ENCODE data around the gene OR2AT4.
"Not testable (repeated sequence)": the region's sequence is repeated elsewhere in the genome, so short reads cannot be mapped to it uniquely, and the experiment has no call there.

OR2AT4 gene

GRCh38 chr11:75101424-75102128, 4.9 kb upstream of the OR2AT4 start:
- no peak for DNase-seq

GRCh38 chr11:75100314-75100713, 3.6 kb upstream of the OR2AT4 start:
- DNase-seq, result peak; percentile 37 to 41

GRCh38 chr11:75099635-75100034, 3.0 kb upstream of the OR2AT4 start:
- no peak for DNase-seq

- DNase-seq, result not testable (repeated sequence)
Measured at GRCh38 chr11:75098835-75099439, 2.3 kb upstream of the OR2AT4 start.

GRCh38 chr11:75098181-75098580, 1.5 kb upstream of the OR2AT4 start:
- not testable (repeated sequence) for DNase-seq

- no peak for DNase-seq
Measured at GRCh38 chr11:75097173-75097557, 489 bp upstream of the OR2AT4 start.

- DNase-seq, result not testable (repeated sequence)
Measured at GRCh38 chr11:75094382-75094781, 2.3 kb downstream of the OR2AT4 start.

GRCh38 chr11:75090671-75091177, 6.0 kb downstream of the OR2AT4 start:
- no peak for DNase-seq

- no peak for DNase-seq
Measured at GRCh38 chr11:75087319-75088305, 9.1 kb downstream of the OR2AT4 start.

GRCh38 chr11:75084883-75085282, 11.8 kb downstream of the OR2AT4 start:
- DNase-seq, result no peak

GRCh38 chr11:75083217-75083605, 13.5 kb downstream of the OR2AT4 start:
- DNase-seq, result no peak

GRCh38 chr11:75082601-75083216, 14.0 kb downstream of the OR2AT4 start:
- no peak for DNase-seq

GRCh38 chr11:75079546-75079945, 17.1 kb downstream of the OR2AT4 start:
- DNase-seq, result no peak

GRCh38 chr11:75078233-75078632, 18.4 kb downstream of the OR2AT4 start:
- no peak for DNase-seq

- DNase-seq, result no peak
Measured at GRCh38 chr11:75077316-75077715, 19.4 kb downstream of the OR2AT4 start.

- DNase-seq, result no peak
Measured at GRCh38 chr11:75076671-75077070, 20.0 kb downstream of the OR2AT4 start.

GRCh38 chr11:75073459-75074190, 23.1 kb downstream of the OR2AT4 start:
- no peak for DNase-seq

- no peak for DNase-seq
Measured at GRCh38 chr11:75072582-75072981, 24.1 kb downstream of the OR2AT4 start.

GRCh38 chr11:75069473-75069872, 27.2 kb downstream of the OR2AT4 start:
- no peak for DNase-seq

- DNase-seq, result no peak
Measured at GRCh38 chr11:75068993-75069392, 27.7 kb downstream of the OR2AT4 start.

- DNase-seq, result no peak
Measured at GRCh38 chr11:75068559-75068958, 28.1 kb downstream of the OR2AT4 start.

- no peak for DNase-seq
Measured at GRCh38 chr11:75066061-75066460, 30.6 kb downstream of the OR2AT4 start.

Data from stimulated activated CD4-positive, alpha-beta T cell treated with anti-CD3 and anti-CD28 coated beads, Interleukin-2, amount 100 ng/mL, for 24 hours (primary cell).